ENCODE data around the gene NUP133. TPM values are rescaled to one million over a fixed set of nuclear protein-coding genes. Genes with fewer than 3 reads are reported as not detected.

Gene NUP133
- total RNA-seq, 1 experiment from 2014 or later: 59.0 TPM

DNA sequence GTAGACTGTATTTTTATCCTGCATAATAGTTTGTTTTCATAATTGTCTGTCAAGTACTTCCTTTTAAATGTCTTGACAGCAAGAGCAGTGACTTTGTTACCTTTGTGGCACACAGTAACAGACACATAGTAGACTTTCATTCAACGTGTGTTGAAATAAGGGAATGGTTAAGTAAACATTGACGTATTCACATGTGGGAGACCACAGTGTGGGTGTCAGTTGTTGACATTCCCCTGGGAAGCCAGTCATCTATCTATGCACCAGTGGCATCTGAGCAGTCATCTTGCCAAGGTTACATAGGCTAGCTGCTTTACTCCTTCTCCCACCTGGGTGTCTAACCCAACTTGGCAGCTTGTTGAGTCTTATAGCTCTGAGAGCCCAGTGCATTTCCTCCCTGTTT is 1.4 kb upstream of the NUP133 start:
- ChIA-PET POLR2A (ENCODE audit: low non-redundant PET) (no interaction called here), CTCF (no interaction called here)
- no peaks in the 10 kb centered on the region for H3K36me3 ChIP-seq (ENCODE audit: insufficient read depth, low read length, poor library complexity, severe bottlenecking)
- intact Hi-C loops (cut with micrococcal nuclease; ENCODE audit: unreplicated experiment): loop anchor here (5.0 kb wide), 1 partner anchor 798 kb away; no protein-coding TSS in a partner anchor
- DNase-seq (ENCODE audit: low spot score): no peak
- no TSS peak for BruUV-seq (replicated peaks)
- H3K9me3 ChIP-seq (ENCODE audit: low read depth, low read length, poor library complexity, severe bottlenecking): no peaks in the 10 kb centered on the region
- H3K4me3 ChIP-seq (ENCODE audit: low read depth, low read length, poor library complexity, severe bottlenecking): no peak overlapping the region
- H3K27me3 ChIP-seq (replicated peaks; ENCODE audit: insufficient read depth, low read depth, low read length, poor library complexity): no peaks in the 10 kb centered on the region
- TF ChIP-seq, protein P1, sequence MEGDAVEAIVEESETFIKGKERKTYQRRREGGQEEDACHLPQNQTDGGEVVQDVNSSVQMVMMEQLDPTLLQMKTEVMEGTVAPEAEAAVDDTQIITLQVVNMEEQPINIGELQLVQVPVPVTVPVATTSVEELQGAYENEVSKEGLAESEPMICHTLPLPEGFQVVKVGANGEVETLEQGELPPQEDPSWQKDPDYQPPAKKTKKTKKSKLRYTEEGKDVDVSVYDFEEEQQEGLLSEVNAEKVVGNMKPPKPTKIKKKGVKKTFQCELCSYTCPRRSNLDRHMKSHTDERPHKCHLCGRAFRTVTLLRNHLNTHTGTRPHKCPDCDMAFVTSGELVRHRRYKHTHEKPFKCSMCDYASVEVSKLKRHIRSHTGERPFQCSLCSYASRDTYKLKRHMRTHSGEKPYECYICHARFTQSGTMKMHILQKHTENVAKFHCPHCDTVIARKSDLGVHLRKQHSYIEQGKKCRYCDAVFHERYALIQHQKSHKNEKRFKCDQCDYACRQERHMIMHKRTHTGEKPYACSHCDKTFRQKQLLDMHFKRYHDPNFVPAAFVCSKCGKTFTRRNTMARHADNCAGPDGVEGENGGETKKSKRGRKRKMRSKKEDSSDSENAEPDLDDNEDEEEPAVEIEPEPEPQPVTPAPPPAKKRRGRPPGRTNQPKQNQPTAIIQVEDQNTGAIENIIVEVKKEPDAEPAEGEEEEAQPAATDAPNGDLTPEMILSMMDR (conservative IDR thresholded peaks at IDR 0.05; ENCODE audit: low read depth, low read length): no peak
- TF ChIP-seq EZH2 (IDR thresholded peaks at IDR 0.05; ENCODE audit: borderline replicate concordance, low read depth, low read length, poor library complexity, severe bottlenecking): no peak
- H3K4me1 ChIP-seq (ENCODE audit: insufficient read depth, low read length, poor library complexity, severe bottlenecking): peaks cover 13% of the 10 kb centered on the region
- no peak overlapping the region for H3K27ac ChIP-seq (ENCODE audit: low read depth, low read length, poor library complexity, severe bottlenecking)

DNA sequence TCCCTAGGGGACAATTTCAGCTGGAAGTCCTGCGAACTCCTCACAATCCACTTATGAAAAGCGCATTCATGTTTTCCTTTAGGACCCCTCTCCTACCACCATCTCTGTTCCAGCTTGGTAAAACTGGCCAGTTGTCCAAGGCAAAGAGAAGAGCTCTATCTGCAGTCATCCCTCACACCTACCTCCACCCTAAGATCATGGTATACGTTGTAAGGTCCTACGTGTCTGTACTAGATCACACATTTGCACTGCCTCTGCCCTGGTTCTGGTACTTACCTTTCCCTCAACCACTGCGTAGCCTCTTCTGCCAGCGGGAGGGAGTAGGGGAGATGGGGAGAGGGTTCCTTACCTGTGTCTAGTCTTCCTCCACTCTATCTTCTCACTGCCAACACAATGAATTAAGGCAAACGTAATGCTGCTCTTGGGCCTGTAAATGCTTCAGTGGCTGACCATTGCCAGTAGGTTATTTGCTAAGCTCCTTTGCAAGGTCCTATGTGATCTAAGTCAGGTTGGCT is 739 bp upstream of the NUP133 start:
- ChIA-PET CTCF (interaction anchor here (0.6 to 1.1 kb wide), 3 partner anchors 50 to 250 kb away, joined by 3 to 4 read pairs (median 3); partner anchors contain the start of gene ABCB10), POLR2A (ENCODE audit: low non-redundant PET) (no interaction called here)
- peak overlapping the region; percentile 93 for H3K4me3 ChIP-seq (ENCODE audit: low read depth, low read length, poor library complexity, severe bottlenecking)
- intact Hi-C loops (cut with micrococcal nuclease; ENCODE audit: unreplicated experiment): loop anchor here (5.0 kb wide), 1 partner anchor 798 kb away; no protein-coding TSS in a partner anchor
- TSS peak; percentile 97 for BruUV-seq (replicated peaks)
- no peaks in the 10 kb centered on the region for H3K27me3 ChIP-seq (replicated peaks; ENCODE audit: insufficient read depth, low read depth, low read length, poor library complexity)
- no peaks in the 10 kb centered on the region for H3K36me3 ChIP-seq (ENCODE audit: insufficient read depth, low read length, poor library complexity, severe bottlenecking)
- TF ChIP-seq EZH2 (IDR thresholded peaks at IDR 0.05; ENCODE audit: borderline replicate concordance, low read depth, low read length, poor library complexity, severe bottlenecking): no peak
- TF ChIP-seq, protein P1 (conservative IDR thresholded peaks at IDR 0.05; ENCODE audit: low read depth, low read length): no peak
- peak overlapping the region; percentile 93 for H3K27ac ChIP-seq (ENCODE audit: low read depth, low read length, poor library complexity, severe bottlenecking)
- DNase-seq (ENCODE audit: low spot score): no peak
- H3K9me3 ChIP-seq (ENCODE audit: low read depth, low read length, poor library complexity, severe bottlenecking): no peaks in the 10 kb centered on the region
- H3K4me1 ChIP-seq (ENCODE audit: insufficient read depth, low read length, poor library complexity, severe bottlenecking): peaks cover 10% of the 10 kb centered on the region

DNA sequence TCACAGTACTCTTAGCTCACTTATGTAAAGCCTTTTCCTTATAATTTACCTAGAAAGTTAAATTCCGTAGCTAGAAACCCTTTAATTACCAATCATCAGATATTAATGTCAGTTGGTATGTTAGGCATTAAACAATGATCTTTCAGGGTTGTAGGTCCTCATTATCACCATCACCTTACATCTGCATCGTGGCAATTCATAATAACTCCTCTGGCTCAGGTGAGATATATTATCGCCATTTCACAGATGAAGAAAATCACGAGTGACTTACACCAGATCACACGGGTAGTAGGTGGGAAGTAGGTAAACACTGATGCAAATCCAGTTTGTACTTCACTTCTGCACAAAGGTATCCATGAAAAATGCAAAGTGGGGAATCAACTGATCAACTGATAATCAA is 639 bp downstream of the NUP133 start:
- POLR2A ChIA-PET (ENCODE audit: low non-redundant PET): no interaction called here
- Histone ChIP-seq H3K9me3 (ENCODE audit: low read depth, low read length, poor library complexity, severe bottlenecking) (no peaks in the 10 kb centered on the region), H3K27ac (ENCODE audit: low read depth, low read length, poor library complexity, severe bottlenecking) (peak overlapping the region; percentile 93), H3K36me3 (ENCODE audit: insufficient read depth, low read length, poor library complexity, severe bottlenecking) (no peaks in the 10 kb centered on the region), H3K27me3 (replicated peaks; ENCODE audit: insufficient read depth, low read depth, low read length, poor library complexity) (no peaks in the 10 kb centered on the region), H3K4me1 (ENCODE audit: insufficient read depth, low read length, poor library complexity, severe bottlenecking) (peaks cover 10% of the 10 kb centered on the region), H3K4me3 (ENCODE audit: low read depth, low read length, poor library complexity, severe bottlenecking) (peak overlapping the region; percentile 93)
- DNase-seq (ENCODE audit: low spot score): no peak
- BruUV-seq (replicated peaks): TSS peak; percentile 50
- no peak for TF ChIP-seq EZH2 (IDR thresholded peaks at IDR 0.05; ENCODE audit: borderline replicate concordance, low read depth, low read length, poor library complexity, severe bottlenecking)
- TF ChIP-seq, protein P1 (conservative IDR thresholded peaks at IDR 0.05; ENCODE audit: low read depth, low read length): no peak
- CTCF ChIA-PET: no interaction called here
- intact Hi-C loops (cut with micrococcal nuclease; ENCODE audit: unreplicated experiment): loop anchor here (5.0 kb wide), 1 partner anchor 800 kb away; no protein-coding TSS in a partner anchor
